Renal cortical epithelial cell (primary cell): ENCODE data around the gene SOCS6. TPM values are rescaled to one million over a fixed set of nuclear protein-coding genes. Genes with fewer than 3 reads are reported as not detected.

Experiments used
- total RNA-seq: library from RNA; depleted of rRNA; stranded (reverse); fragments of >200 nt; gene quantifications from 2 replicates; pipeline ENCODE4 v1.2.3, GENCODE V29; 2014

Gene SOCS6
- total RNA-seq, 1 donor from 2014 or later: 37.9 TPM

Other genes with a start within 250 kb of the SOCS6 start
- 6.9 and 8.2 TPM in 2 replicates for gene RTTN, start 83.4 kb upstream of the SOCS6 start, total RNA-seq